Type B pancreatic cell (in vitro differentiated cells): ENCODE measurements around the gene SLC7A8. TPM values are rescaled to one million over a fixed set of nuclear protein-coding genes. Genes with fewer than 3 reads are reported as not detected.

Experiments used
- DNase-seq: peaks from one replicate; pipeline ENCODE4 v3.0.0; 2021; ENCODE audit warnings: mixed read lengths; ENCODE audit not compliant: unreplicated experiment; ENCODE audit errors: extremely low spot score
- H3K27ac Mint-ChIP-seq: 2 replicates; pipeline ENCODE4 v1.8.0; 2021; ENCODE audit warnings: mild to moderate bottlenecking, mixed read lengths
- H3K27me3 Mint-ChIP-seq: 2 replicates; pipeline ENCODE4 v1.8.0; 2021; ENCODE audit warnings: mixed read lengths
- H3K36me3 Mint-ChIP-seq: 2 replicates; pipeline ENCODE4 v1.8.0; 2021; ENCODE audit warnings: mixed read lengths
- H3K4me1 Mint-ChIP-seq: one replicate; pipeline ENCODE4 v1.8.0; 2021; ENCODE audit warnings: mixed read lengths; ENCODE audit not compliant: unreplicated experiment
- H3K4me3 Mint-ChIP-seq: 2 replicates; pipeline ENCODE4 v1.8.0; 2021; ENCODE audit warnings: mild to moderate bottlenecking, mixed read lengths
- H3K9me3 Mint-ChIP-seq: 2 replicates; pipeline ENCODE4 v1.8.0; 2021; ENCODE audit warnings: mixed read lengths
- total RNA-seq: library from RNA; stranded (reverse); gene quantifications from 2 replicates; pipeline ENCODE4 v1.2.1, GENCODE V29; 2021; ENCODE audit warnings: low replicate concordance
- TF ChIP-seq, protein P1 (sequence below): fragments of 200-600 bp; sonication (generic); conservative IDR thresholded peaks from 2 replicates; pipeline ENCODE4 v1.5.0; 2021; ENCODE audit warnings: antibody characterized with exemption, mild to moderate bottlenecking

The SLC7A8 gene
- total RNA-seq, 1 donor from 2014 or later: 56.1 TPM

DNA sequence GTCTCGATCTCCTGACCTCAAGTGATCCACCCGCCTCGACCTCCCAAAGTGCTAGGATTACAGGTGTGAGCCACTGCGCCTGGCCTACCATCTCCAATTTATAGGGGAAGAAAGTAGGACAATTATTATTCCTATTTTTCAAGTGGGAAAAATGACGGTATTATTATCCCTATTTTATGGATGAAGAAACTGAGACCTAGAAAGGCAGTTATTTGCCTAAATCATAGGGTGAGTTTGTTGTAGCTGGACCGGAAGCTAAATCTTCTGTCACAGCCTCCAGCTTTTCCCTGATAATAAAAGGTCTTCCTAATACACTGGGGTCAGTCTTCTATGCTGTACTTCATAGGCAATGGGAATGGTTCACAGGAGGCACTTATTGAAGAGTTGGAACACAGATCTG, 13.8 kb downstream of the SLC7A8 start:
- Mint-ChIP-seq H3K36me3 (peaks cover 12% of the 10 kb centered on the region), H3K4me3 (no peak overlapping the region), H3K27ac (no peak overlapping the region), H3K27me3 (no peaks in the 10 kb centered on the region), H3K4me1 (peaks cover 38% of the 10 kb centered on the region), H3K9me3 (peaks cover 5% of the 10 kb centered on the region)
- TF ChIP-seq, protein P1, sequence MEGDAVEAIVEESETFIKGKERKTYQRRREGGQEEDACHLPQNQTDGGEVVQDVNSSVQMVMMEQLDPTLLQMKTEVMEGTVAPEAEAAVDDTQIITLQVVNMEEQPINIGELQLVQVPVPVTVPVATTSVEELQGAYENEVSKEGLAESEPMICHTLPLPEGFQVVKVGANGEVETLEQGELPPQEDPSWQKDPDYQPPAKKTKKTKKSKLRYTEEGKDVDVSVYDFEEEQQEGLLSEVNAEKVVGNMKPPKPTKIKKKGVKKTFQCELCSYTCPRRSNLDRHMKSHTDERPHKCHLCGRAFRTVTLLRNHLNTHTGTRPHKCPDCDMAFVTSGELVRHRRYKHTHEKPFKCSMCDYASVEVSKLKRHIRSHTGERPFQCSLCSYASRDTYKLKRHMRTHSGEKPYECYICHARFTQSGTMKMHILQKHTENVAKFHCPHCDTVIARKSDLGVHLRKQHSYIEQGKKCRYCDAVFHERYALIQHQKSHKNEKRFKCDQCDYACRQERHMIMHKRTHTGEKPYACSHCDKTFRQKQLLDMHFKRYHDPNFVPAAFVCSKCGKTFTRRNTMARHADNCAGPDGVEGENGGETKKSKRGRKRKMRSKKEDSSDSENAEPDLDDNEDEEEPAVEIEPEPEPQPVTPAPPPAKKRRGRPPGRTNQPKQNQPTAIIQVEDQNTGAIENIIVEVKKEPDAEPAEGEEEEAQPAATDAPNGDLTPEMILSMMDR: no peak
- DNase-seq: no peak

DNA sequence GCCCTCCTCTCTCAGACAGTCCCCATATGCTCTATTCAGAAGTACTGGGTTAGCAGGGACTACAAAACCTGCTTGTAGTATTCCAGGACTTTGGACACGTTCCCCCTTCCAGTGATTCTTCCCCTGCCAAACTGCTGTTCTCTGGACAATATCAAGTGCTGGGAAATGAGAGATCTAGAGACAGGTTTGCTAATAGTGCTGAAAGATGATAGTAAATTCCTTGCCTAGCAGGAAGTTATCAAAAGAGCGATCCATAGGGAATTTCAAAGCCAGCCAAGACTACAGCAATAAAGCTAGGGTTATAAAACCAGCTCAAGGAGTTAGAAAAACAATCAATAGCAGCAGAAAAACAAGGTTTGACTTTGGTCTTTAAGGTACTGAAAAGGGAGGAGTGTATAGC, 15.2 kb downstream of the SLC7A8 start:
- Mint-ChIP-seq H3K4me3 (no peak overlapping the region), H3K4me1 (peaks cover 30% of the 10 kb centered on the region), H3K27ac (peak overlapping the region; percentile 14), H3K9me3 (peaks cover 5% of the 10 kb centered on the region), H3K36me3 (peaks cover 12% of the 10 kb centered on the region), H3K27me3 (no peaks in the 10 kb centered on the region)
- no peak for DNase-seq
- TF ChIP-seq, protein P1: no peak

DNA sequence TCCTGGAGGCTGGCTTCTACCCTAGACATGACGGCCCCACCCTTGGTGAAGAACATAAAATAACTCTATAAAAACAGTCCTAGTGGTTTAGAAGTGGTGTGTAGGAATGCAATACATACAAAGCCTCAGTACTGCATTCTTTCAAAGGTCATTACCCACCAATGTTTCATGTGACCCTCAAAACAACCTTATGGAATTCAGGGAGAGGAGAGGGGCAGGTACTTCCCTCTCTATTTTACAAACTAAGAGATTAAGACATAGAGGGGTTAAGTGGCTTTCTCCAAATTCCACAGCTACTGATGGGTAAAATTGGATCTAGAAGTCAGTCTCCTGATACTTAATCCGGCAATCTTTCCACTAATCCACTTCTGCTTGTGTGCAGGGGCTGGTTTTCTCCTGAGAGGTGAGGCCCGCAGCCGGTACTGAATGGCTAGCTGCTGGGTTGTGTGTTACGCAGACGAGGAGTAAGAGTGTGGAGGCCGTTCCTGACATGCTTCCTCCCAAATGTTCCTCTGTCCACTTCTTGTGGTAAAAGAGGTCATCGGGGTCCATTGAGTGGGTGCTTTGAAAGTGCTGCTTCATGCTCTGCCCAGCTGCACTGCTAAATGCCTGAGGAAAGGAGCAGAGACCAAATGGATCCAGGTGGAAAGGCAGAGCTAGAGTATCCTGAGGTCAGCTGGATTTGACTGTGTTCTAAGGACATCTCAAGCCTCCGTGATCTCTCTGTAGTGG, 16.2 kb downstream of the SLC7A8 start:
- Mint-ChIP-seq H3K27me3 (no peaks in the 10 kb centered on the region), H3K27ac (no peak overlapping the region), H3K4me3 (no peak overlapping the region), H3K4me1 (peaks cover 28% of the 10 kb centered on the region), H3K9me3 (peaks cover 5% of the 10 kb centered on the region), H3K36me3 (peaks cover 12% of the 10 kb centered on the region)
- TF ChIP-seq, protein P1: no peak
- DNase-seq: no peak

DNA sequence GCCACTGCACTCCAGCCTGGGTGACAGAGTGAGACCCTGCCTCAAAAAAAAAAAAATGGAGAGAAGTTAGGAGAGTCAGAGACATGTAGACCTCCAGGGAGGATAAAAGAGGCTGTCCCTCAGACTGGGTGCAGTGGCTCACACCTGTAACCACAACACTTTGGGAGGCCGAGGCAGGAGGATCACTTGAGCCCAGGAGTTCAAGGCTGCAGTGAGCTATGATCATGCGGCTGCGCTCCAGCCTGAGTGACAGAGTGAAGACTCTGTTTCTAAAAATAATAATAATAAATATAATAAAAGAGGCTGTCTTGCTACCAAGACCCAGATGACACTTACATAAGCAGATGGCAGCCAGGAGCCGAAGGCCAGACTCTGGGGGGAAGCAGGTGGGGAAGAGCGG, 18.5 kb downstream of the SLC7A8 start:
- H3K36me3 Mint-ChIP-seq: peaks cover 9% of the 10 kb centered on the region
- peaks cover 32% of the 10 kb centered on the region for H3K4me1 Mint-ChIP-seq
- H3K27me3 Mint-ChIP-seq: no peaks in the 10 kb centered on the region
- no peaks in the 10 kb centered on the region for H3K9me3 Mint-ChIP-seq
- DNase-seq: no peak
- no peak overlapping the region for H3K27ac Mint-ChIP-seq
- TF ChIP-seq, protein P1: no peak
- no peak overlapping the region for H3K4me3 Mint-ChIP-seq

DNA sequence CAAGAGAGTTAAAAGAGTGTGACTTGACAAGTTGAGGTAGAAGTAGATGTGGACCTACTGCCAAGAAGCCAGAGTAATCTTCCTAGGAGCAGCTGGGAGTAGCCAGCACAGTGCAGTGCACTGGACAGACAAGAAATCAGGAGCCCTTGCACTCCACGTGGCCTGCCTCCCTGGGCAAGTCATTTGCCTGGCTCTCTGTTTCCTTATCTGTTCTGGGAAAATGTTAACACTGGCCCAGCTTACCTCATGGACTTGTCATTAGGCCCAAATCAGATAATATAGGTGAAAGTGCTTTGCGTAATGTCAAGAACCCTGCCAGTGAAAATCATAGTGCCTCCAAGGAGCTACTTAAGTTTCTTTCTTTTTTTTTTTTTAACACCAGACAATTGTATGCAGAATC, 19.2 kb downstream of the SLC7A8 start:
- no peaks in the 10 kb centered on the region for H3K27me3 Mint-ChIP-seq
- peaks cover 9% of the 10 kb centered on the region for H3K36me3 Mint-ChIP-seq
- no peak overlapping the region for H3K4me3 Mint-ChIP-seq
- H3K27ac Mint-ChIP-seq: no peak overlapping the region
- H3K4me1 Mint-ChIP-seq: peaks cover 38% of the 10 kb centered on the region
- no peak for DNase-seq
- TF ChIP-seq, protein P1: no peak
- H3K9me3 Mint-ChIP-seq: no peaks in the 10 kb centered on the region

DNA sequence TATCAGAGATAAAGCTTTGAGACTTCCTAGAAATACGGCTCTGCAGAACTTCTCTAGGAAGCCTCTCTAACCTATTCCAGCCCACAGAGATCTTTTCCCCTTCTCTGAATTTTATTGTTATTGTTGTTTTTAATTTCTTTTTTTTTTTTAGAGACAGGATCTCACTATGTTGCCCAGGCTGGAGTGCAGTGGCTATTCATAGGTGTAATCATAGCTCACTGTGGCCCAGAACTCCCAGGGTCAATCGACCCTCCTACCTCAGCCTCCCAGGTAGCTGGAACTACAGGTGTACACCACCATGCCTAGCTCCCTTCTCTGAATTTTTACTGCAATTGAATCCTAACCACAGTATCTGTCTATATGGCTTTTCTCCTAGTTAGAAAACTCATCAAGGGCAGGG, 19.6 kb downstream of the SLC7A8 start:
- DNase-seq: no peak
- Mint-ChIP-seq H3K4me3 (no peak overlapping the region), H3K27ac (no peak overlapping the region), H3K27me3 (no peaks in the 10 kb centered on the region), H3K9me3 (no peaks in the 10 kb centered on the region), H3K4me1 (peaks cover 43% of the 10 kb centered on the region), H3K36me3 (peaks cover 13% of the 10 kb centered on the region)
- TF ChIP-seq, protein P1: no peak
